H1 (cell line): Measurements from ENCODE around the gene CIT.

ENCODE experiments used
- CTBP2 ChIP-seq: IDR thresholded peaks from 2 replicates; pipeline ENCODE4 v1.7.0; 2011; ENCODE audit warnings: borderline replicate concordance, mild to moderate bottlenecking, moderate library complexity, mixed read lengths, low read length; ENCODE audit not compliant: insufficient read depth, insufficient read length
- HDAC2 ChIP-seq, 2 experiments: fragments of 300-600 bp in 1 of 2; sonication (generic) in 1 of 2; IDR thresholded peaks; 2 replicates each; pipeline ENCODE4 v1.6.1; 2011 to 2012; ENCODE audit warnings: low read depth in 2 of 2, low read length in 2 of 2, mild to moderate bottlenecking in 2 of 2, moderate library complexity in 2 of 2, borderline replicate concordance in 1 of 2, inconsistent platforms in 1 of 2
- JUND ChIP-seq: IDR thresholded peaks from 2 replicates; pipeline ENCODE4 v1.6.1; 2011; ENCODE audit warnings: mild to moderate bottlenecking, improper control_type of control experiment, low read length
- SP1 ChIP-seq: IDR thresholded peaks from 2 replicates; pipeline ENCODE4 v1.6.1; 2011; ENCODE audit warnings: low read depth, low read length
- ZNF274 ChIP-seq: IDR thresholded peaks from 2 replicates; pipeline ENCODE4 v1.7.0; 2012; ENCODE audit warnings: low read length, borderline replicate concordance; ENCODE audit errors: extremely low read depth
- TF ChIP-seq, protein P1 (sequence below), 3 experiments: IDR thresholded peaks; 1 replicate in 2 of 3; 2 replicates in 1 of 3; pipeline versions ENCODE4 v1.5.1 to v1.6.1; 2011; ENCODE audit warnings: low read length in 3 of 3, mild to moderate bottlenecking in 3 of 3, inconsistent platforms in 2 of 3, low read depth in 1 of 3, moderate library complexity in 1 of 3; ENCODE audit not compliant: insufficient read depth in 1 of 3; ENCODE audit errors: control extremely low read depth in 1 of 3

DNA sequence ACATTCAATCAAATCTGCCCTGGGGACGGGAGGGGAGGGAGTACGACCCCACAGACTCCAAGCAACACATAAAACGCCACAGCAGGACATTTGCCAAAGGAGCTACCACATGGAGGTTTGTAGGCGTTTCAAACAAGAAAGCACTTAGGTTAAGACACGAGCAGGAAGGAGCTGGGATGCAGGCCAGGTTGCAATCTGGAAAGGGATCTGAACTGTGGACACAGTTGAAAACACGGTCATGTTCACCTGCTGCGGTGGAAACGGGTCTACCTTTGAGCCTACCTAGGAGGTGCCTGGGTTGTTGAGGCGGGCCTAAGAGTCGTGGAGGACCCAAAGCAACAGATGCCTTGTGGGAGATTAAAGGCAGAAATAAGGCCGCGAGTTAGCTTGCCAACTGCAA is 190.8 kb downstream of the CIT start:
- TF ChIP-seq, protein P1, sequence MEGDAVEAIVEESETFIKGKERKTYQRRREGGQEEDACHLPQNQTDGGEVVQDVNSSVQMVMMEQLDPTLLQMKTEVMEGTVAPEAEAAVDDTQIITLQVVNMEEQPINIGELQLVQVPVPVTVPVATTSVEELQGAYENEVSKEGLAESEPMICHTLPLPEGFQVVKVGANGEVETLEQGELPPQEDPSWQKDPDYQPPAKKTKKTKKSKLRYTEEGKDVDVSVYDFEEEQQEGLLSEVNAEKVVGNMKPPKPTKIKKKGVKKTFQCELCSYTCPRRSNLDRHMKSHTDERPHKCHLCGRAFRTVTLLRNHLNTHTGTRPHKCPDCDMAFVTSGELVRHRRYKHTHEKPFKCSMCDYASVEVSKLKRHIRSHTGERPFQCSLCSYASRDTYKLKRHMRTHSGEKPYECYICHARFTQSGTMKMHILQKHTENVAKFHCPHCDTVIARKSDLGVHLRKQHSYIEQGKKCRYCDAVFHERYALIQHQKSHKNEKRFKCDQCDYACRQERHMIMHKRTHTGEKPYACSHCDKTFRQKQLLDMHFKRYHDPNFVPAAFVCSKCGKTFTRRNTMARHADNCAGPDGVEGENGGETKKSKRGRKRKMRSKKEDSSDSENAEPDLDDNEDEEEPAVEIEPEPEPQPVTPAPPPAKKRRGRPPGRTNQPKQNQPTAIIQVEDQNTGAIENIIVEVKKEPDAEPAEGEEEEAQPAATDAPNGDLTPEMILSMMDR (IDR thresholded peaks at IDR 0.05; ENCODE audit: control extremely low read depth in 1 of 3, insufficient read depth in 1 of 3, low read depth in 1 of 3, low read length in 3 of 3) = no peak
- no peak for TF ChIP-seq JUND
- no peak for TF ChIP-seq CTBP2
- TF ChIP-seq ZNF274 = no peak
- TF ChIP-seq HDAC2 (IDR thresholded peaks at IDR 0.05; ENCODE audit: borderline replicate concordance in 1 of 2, low read depth in 2 of 2, low read length in 2 of 2) = no peak
- TF ChIP-seq SP1 = no peak
